ENCODE measurements around the gene CREBBP. TPM values are rescaled to one million over a fixed set of nuclear protein-coding genes. Genes with fewer than 3 reads are reported as not detected.

CREBBP gene
- total RNA-seq, 1 donor from 2014 or later = 109 TPM

GRCh38 chr16:3744018-3744417 lies 136.5 kb downstream of the CREBBP start:
- H3K4me1 Mint-ChIP-seq (ENCODE audit: unreplicated experiment) = no peaks in the 10 kb centered on the region
- no peaks in the 10 kb centered on the region for H3K27me3 Mint-ChIP-seq (ENCODE audit: unreplicated experiment)
- H3K36me3 Mint-ChIP-seq (ENCODE audit: unreplicated experiment) = peaks cover 55% of the 10 kb centered on the region
- no peak overlapping the region for H3K27ac Mint-ChIP-seq (ENCODE audit: unreplicated experiment)
- no peak for DNase-seq (ENCODE audit: extremely low spot score, unreplicated experiment)
- H3K4me3 Mint-ChIP-seq (ENCODE audit: unreplicated experiment) = no peak overlapping the region
- H3K9me3 Mint-ChIP-seq (ENCODE audit: unreplicated experiment) = no peaks in the 10 kb centered on the region
- TF ChIP-seq, protein P1, sequence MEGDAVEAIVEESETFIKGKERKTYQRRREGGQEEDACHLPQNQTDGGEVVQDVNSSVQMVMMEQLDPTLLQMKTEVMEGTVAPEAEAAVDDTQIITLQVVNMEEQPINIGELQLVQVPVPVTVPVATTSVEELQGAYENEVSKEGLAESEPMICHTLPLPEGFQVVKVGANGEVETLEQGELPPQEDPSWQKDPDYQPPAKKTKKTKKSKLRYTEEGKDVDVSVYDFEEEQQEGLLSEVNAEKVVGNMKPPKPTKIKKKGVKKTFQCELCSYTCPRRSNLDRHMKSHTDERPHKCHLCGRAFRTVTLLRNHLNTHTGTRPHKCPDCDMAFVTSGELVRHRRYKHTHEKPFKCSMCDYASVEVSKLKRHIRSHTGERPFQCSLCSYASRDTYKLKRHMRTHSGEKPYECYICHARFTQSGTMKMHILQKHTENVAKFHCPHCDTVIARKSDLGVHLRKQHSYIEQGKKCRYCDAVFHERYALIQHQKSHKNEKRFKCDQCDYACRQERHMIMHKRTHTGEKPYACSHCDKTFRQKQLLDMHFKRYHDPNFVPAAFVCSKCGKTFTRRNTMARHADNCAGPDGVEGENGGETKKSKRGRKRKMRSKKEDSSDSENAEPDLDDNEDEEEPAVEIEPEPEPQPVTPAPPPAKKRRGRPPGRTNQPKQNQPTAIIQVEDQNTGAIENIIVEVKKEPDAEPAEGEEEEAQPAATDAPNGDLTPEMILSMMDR (IDR thresholded peaks at IDR 0.05) = no peak

DNA sequence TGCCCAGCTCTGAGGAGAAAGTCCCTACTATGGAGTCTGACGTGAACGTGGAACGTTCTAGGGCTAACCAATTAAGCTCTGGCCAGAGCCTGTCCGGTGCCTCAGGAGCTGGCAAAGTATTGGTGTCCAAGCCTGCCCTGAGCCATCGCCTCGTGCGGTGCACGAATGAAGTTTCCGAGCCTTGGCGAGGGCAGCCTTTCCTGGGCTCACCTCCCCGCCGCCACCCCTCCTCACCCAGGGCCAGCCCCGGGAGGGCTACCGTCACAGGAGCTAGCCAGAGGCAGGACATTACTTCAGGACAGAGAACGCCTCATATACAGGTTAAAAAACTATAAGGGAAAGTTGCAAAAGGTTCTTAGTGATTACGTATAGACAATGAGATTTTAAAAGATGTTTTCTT lies 139.6 kb downstream of the CREBBP start:
- no peaks in the 10 kb centered on the region for H3K9me3 Mint-ChIP-seq (ENCODE audit: unreplicated experiment)
- no peaks in the 10 kb centered on the region for H3K4me1 Mint-ChIP-seq (ENCODE audit: unreplicated experiment)
- H3K36me3 Mint-ChIP-seq (ENCODE audit: unreplicated experiment) = peaks cover 63% of the 10 kb centered on the region
- DNase-seq (ENCODE audit: extremely low spot score, unreplicated experiment) = no peak
- H3K27ac Mint-ChIP-seq (ENCODE audit: unreplicated experiment) = no peak overlapping the region
- H3K4me3 Mint-ChIP-seq (ENCODE audit: unreplicated experiment) = no peak overlapping the region
- TF ChIP-seq, protein P1 (IDR thresholded peaks at IDR 0.05) = no peak
- H3K27me3 Mint-ChIP-seq (ENCODE audit: unreplicated experiment) = no peaks in the 10 kb centered on the region

- no peaks in the 10 kb centered on the region for H3K4me1 Mint-ChIP-seq (ENCODE audit: unreplicated experiment)
- H3K27me3 Mint-ChIP-seq (ENCODE audit: unreplicated experiment) = no peaks in the 10 kb centered on the region
- no peak for DNase-seq (ENCODE audit: extremely low spot score, unreplicated experiment)
- H3K36me3 Mint-ChIP-seq (ENCODE audit: unreplicated experiment) = peaks cover 61% of the 10 kb centered on the region
- H3K27ac Mint-ChIP-seq (ENCODE audit: unreplicated experiment) = no peak overlapping the region
- H3K9me3 Mint-ChIP-seq (ENCODE audit: unreplicated experiment) = no peaks in the 10 kb centered on the region
- TF ChIP-seq, protein P1 (IDR thresholded peaks at IDR 0.05) = no peak
- H3K4me3 Mint-ChIP-seq (ENCODE audit: unreplicated experiment) = no peak overlapping the region
These were observed 140.3 kb downstream of the CREBBP start for GRCh38 chr16:3740186-3740585.

- H3K27ac Mint-ChIP-seq (ENCODE audit: unreplicated experiment) = no peak overlapping the region
- no peaks in the 10 kb centered on the region for H3K9me3 Mint-ChIP-seq (ENCODE audit: unreplicated experiment)
- TF ChIP-seq, protein P1 (IDR thresholded peaks at IDR 0.05) = no peak
- no peaks in the 10 kb centered on the region for H3K27me3 Mint-ChIP-seq (ENCODE audit: unreplicated experiment)
- no peak overlapping the region for H3K4me3 Mint-ChIP-seq (ENCODE audit: unreplicated experiment)
- peaks cover 62% of the 10 kb centered on the region for H3K36me3 Mint-ChIP-seq (ENCODE audit: unreplicated experiment)
- H3K4me1 Mint-ChIP-seq (ENCODE audit: unreplicated experiment) = no peaks in the 10 kb centered on the region
- no peak for DNase-seq (ENCODE audit: extremely low spot score, unreplicated experiment)
These were observed 140.9 kb downstream of the CREBBP start for GRCh38 chr16:3739636-3740035.

GRCh38 chr16:3738541-3738940 lies 142.0 kb downstream of the CREBBP start:
- Mint-ChIP-seq H3K27ac (ENCODE audit: unreplicated experiment) (no peak overlapping the region), H3K9me3 (ENCODE audit: unreplicated experiment) (no peaks in the 10 kb centered on the region), H3K4me1 (ENCODE audit: unreplicated experiment) (no peaks in the 10 kb centered on the region), H3K27me3 (ENCODE audit: unreplicated experiment) (no peaks in the 10 kb centered on the region), H3K4me3 (ENCODE audit: unreplicated experiment) (no peak overlapping the region), H3K36me3 (ENCODE audit: unreplicated experiment) (peaks cover 66% of the 10 kb centered on the region)
- no peak for DNase-seq (ENCODE audit: extremely low spot score, unreplicated experiment)
- TF ChIP-seq, protein P1 (IDR thresholded peaks at IDR 0.05) = no peak

Data from osteocyte (in vitro differentiated cells).